OCI-LY1 (cell line): ENCODE data around the gene PRTG.
A peak's percentile ranks its signal among the peaks of the same experiment; 100 is the strongest.
"Not testable (repeated sequence)": the region's sequence is repeated elsewhere in the genome, so short reads cannot be mapped to it uniquely, and the experiment has no call there.

Experiments
- H2AFZ ChIP-seq: fragments of 200-600 bp; sonication (generic), shearing (Covaris generic); 2 replicates; pipeline ENCODE4 v1.6.0; 2014; ENCODE audit warnings: antibody characterized with exemption, mild to moderate bottlenecking, low read length
- H3F3A ChIP-seq: fragments of 200-600 bp; sonication (generic), shearing (Covaris generic); 2 replicates; pipeline ENCODE4 v1.6.0; 2014; ENCODE audit warnings: mild to moderate bottlenecking, antibody characterized with exemption, low read length, moderate library complexity; ENCODE audit not compliant: insufficient read depth
- H3K27ac ChIP-seq: fragments of 200-600 bp; sonication (generic); 2 replicates; pipeline ENCODE4 v1.5.1; 2014; ENCODE audit warnings: low read length, mixed run types, mild to moderate bottlenecking, low read depth; ENCODE audit not compliant: poor library complexity, severe bottlenecking
- H3K27me3 ChIP-seq: fragments of 200-600 bp; sonication (generic); 2 replicates; pipeline ENCODE4 v1.6.0; 2014; ENCODE audit warnings: antibody characterized with exemption, mild to moderate bottlenecking, low read length, moderate library complexity; ENCODE audit not compliant: insufficient read depth
- H3K36me3 ChIP-seq: fragments of 200-600 bp; sonication (generic); 2 replicates; pipeline ENCODE4 v1.6.1; 2014; ENCODE audit warnings: mild to moderate bottlenecking, antibody characterized with exemption, low read length, moderate library complexity, mixed read lengths; ENCODE audit not compliant: insufficient read depth
- H3K4me1 ChIP-seq: fragments of 200-600 bp; sonication (generic); 2 replicates; pipeline ENCODE4 v1.5.1; 2014; ENCODE audit warnings: mild to moderate bottlenecking, low read length, moderate library complexity; ENCODE audit not compliant: insufficient read depth, severe bottlenecking
- H3K4me2 ChIP-seq: fragments of 200-600 bp; sonication (generic), shearing (Covaris generic); 2 replicates; pipeline ENCODE4 v1.6.1; 2014; ENCODE audit warnings: low read length
- H3K4me3 ChIP-seq: fragments of 200-600 bp; sonication (generic); 2 replicates; pipeline ENCODE4 v1.5.1; 2014; ENCODE audit warnings: low read length, low read depth, mild to moderate bottlenecking, mixed read lengths; ENCODE audit not compliant: poor library complexity, severe bottlenecking
- H3K79me2 ChIP-seq: fragments of 200-600 bp; shearing (Covaris generic); 2 replicates; pipeline ENCODE4 v1.6.1; 2016; ENCODE audit warnings: mixed run types, low read length, mixed read lengths; ENCODE audit not compliant: insufficient read depth
- H3K9ac ChIP-seq: fragments of 200-600 bp; sonication (generic), shearing (Covaris generic); 2 replicates; pipeline ENCODE4 v1.6.1; 2014; ENCODE audit warnings: mild to moderate bottlenecking, low read length, mixed read lengths
- H3K9me2 ChIP-seq: fragments of 200-600 bp; sonication (generic), shearing (Covaris generic); 2 replicates; pipeline ENCODE4 v1.6.1; 2014; ENCODE audit warnings: low read depth, mild to moderate bottlenecking, low read length, mixed read lengths
- H3K9me3 ChIP-seq: fragments of 200-600 bp; shearing (Covaris generic); 2 replicates; pipeline ENCODE4 v1.6.1; 2014; ENCODE audit warnings: low read length, mixed read lengths
- H4K20me1 ChIP-seq: fragments of 200-600 bp; sonication (generic), shearing (Covaris generic); 2 replicates; pipeline ENCODE4 v1.6.0; 2016; ENCODE audit warnings: mild to moderate bottlenecking, low read length; ENCODE audit not compliant: insufficient read depth
- EZH2 ChIP-seq: fragments of 200-600 bp; sonication (generic), shearing (Covaris generic); IDR thresholded peaks from 2 replicates; pipeline ENCODE4 v1.8.0; 2017; ENCODE audit warnings: borderline replicate concordance, mixed run types, mild to moderate bottlenecking, antibody characterized with exemption, low read length, moderate library complexity, mixed read lengths
- TF ChIP-seq, protein P1 (sequence below): fragments of 200-600 bp; sonication (generic), shearing (Covaris generic); IDR thresholded peaks from 2 replicates; pipeline ENCODE4 v1.5.1; 2017; ENCODE audit warnings: mild to moderate bottlenecking, antibody characterized with exemption, low read length, moderate library complexity, mixed read lengths

Gene PRTG

DNA sequence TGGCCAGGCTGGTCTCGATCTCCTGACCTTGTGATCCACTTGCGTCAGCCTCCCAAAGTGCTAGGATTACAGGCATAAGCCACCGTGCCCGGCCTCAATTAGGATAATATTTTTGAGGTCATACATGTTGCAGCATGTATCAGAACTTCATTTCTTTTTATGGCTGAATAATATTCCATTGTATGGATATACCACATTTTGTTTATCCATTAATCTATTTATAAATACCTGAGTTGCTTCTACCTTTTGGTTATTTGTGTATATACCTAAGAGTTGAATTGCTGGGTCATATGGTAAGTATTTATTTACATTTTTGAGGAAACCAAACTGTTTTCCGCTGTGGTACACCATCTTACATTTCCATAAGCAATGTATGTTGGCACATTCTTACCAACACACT lies 136.7 kb downstream of the PRTG start:
- Histone ChIP-seq H3K27me3 (no peaks in the 10 kb centered on the region), H3K4me1 (peaks cover 7% of the 10 kb centered on the region), H3K9me3 (0 out of 2 replicates have a peak, but pooled peaks cover 2% of the 10 kb centered on the region), H3F3A (no peaks in the 10 kb centered on the region; the same call in 1 of the 2 replicates), H3K4me2 (no peak overlapping the region), H3K36me3 (peaks cover 19% of the 10 kb centered on the region; the same call in 1 of the 2 replicates), H3K4me3 (no peak overlapping the region), H4K20me1 (no peaks in the 10 kb centered on the region), H3K27ac (no peak overlapping the region), H3K9ac (no peak overlapping the region), H3K9me2 (no peaks in the 10 kb centered on the region), H2AFZ (no peak overlapping the region), H3K79me2 (no peaks in the 10 kb centered on the region)
- TF ChIP-seq, protein P1, sequence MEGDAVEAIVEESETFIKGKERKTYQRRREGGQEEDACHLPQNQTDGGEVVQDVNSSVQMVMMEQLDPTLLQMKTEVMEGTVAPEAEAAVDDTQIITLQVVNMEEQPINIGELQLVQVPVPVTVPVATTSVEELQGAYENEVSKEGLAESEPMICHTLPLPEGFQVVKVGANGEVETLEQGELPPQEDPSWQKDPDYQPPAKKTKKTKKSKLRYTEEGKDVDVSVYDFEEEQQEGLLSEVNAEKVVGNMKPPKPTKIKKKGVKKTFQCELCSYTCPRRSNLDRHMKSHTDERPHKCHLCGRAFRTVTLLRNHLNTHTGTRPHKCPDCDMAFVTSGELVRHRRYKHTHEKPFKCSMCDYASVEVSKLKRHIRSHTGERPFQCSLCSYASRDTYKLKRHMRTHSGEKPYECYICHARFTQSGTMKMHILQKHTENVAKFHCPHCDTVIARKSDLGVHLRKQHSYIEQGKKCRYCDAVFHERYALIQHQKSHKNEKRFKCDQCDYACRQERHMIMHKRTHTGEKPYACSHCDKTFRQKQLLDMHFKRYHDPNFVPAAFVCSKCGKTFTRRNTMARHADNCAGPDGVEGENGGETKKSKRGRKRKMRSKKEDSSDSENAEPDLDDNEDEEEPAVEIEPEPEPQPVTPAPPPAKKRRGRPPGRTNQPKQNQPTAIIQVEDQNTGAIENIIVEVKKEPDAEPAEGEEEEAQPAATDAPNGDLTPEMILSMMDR = no peak
- TF ChIP-seq EZH2 = no peak

DNA sequence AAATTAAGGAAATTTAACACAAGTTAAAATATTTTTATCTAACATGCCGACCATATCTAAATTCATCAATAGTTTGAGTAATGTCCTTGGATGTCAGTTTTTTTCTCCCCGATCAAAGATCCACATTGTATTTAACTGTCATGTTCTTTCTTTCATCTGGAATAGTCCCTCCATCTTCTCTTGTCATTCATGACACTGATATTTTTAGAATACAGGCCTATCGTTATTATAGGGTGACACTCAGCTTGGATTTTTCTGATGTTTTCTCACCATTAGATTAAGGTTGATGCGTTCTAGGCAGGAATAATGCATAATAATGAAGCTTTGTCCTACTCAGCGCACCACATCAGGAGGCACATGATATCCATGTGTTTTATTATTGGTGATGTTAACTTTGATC lies 141.6 kb downstream of the PRTG start:
- no peaks in the 10 kb centered on the region for H4K20me1 ChIP-seq
- no peak overlapping the region for H3K4me2 ChIP-seq
- H3K4me3 ChIP-seq = no peak overlapping the region
- H3K4me1 ChIP-seq = peaks cover 10% of the 10 kb centered on the region
- no peaks in the 10 kb centered on the region; the same call in 1 of the 2 replicates for H3F3A ChIP-seq
- no peaks in the 10 kb centered on the region for H3K9me2 ChIP-seq
- H3K36me3 ChIP-seq = peaks cover 5% of the 10 kb centered on the region; the same call in 1 of the 2 replicates
- H3K79me2 ChIP-seq = no peaks in the 10 kb centered on the region
- no peak overlapping the region for H3K9ac ChIP-seq
- no peaks in the 10 kb centered on the region for H3K27me3 ChIP-seq
- H2AFZ ChIP-seq = peak overlapping the region; percentile 42; the same call in 1 of the 2 replicates
- H3K27ac ChIP-seq = no peak overlapping the region
- 0 out of 2 replicates have a peak, but pooled peaks cover 1% of the 10 kb centered on the region for H3K9me3 ChIP-seq
- TF ChIP-seq EZH2 = no peak
- TF ChIP-seq, protein P1 = no peak

DNA sequence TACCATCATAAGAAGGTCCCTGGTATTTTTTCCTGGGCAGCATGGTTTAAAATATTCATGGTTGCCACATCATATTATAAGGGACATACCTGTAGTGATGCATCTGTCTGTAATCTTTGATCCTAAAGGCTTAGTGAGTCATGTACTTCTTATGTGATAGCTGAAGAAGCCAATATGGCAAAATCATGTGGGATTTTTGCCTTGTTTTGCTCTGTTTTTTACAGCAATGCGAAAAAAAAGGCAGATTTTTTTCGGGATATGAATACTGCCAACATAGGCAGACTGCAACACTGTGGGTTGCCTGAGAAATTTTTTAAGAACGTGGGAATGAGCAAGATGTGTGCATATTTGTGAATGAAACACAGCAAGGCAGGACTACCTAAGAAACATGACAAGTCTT lies 143.5 kb downstream of the PRTG start:
- no peak overlapping the region for H3K4me3 ChIP-seq
- no peak overlapping the region for H3K4me2 ChIP-seq

DNA sequence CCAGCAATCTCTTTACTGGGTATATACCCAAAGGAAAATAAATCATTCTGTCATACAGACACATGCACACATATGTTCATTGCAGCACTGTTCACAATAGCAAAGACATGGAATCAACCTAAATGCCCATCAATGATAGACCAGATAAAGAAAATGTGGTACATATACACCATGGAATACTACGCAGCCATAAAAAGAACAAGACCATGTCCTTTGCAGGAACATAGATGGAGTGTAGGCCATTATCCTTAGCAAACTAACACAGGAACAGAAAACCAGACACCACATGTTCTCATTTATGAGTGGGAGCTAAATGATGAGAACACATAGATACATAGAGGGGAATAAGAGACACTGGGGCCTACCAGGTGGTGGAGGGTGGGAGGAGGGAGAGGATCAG lies 149.9 kb downstream of the PRTG start:
- H4K20me1 ChIP-seq, H3K9me2 ChIP-seq, H3K27ac ChIP-seq, H3K9me3 ChIP-seq, H3F3A ChIP-seq, H3K79me2 ChIP-seq, H3K36me3 ChIP-seq, H3K9ac ChIP-seq, H3K4me3 ChIP-seq, H3K4me2 ChIP-seq, H3K27me3 ChIP-seq, H2AFZ ChIP-seq: not testable (repeated sequence)
- peaks cover 35% of the 10 kb centered on the region for H3K4me1 ChIP-seq

More for the DNA sequence above, 143.5 kb downstream of the PRTG start:
- Histone ChIP-seq H3K4me1 (peaks cover 14% of the 10 kb centered on the region), H3K27ac (no peak overlapping the region), H3F3A (peaks cover under 1% of the 10 kb centered on the region; the same call in 1 of the 2 replicates), H2AFZ (peak overlapping the region; percentile 62; the same call in 1 of the 2 replicates), H3K9ac (no peak overlapping the region), H3K36me3 (peaks cover 5% of the 10 kb centered on the region; the same call in 1 of the 2 replicates), H3K79me2 (no peaks in the 10 kb centered on the region), H4K20me1 (no peaks in the 10 kb centered on the region), H3K9me2 (no peaks in the 10 kb centered on the region), H3K27me3 (no peaks in the 10 kb centered on the region), H3K9me3 (no peaks in the 10 kb centered on the region)
- TF ChIP-seq, protein P1 = no peak
- TF ChIP-seq EZH2 = no peak
